SJSA1 (cell line): ENCODE results near the gene VOPP1. TPM values are rescaled to one million over a fixed set of nuclear protein-coding genes. Genes with fewer than 3 reads are reported as not detected.

Experiments
- DNase-seq, 2 experiments: peaks; one replicate each; pipeline ENCODE4 v3.0.0-alpha.2; 2015 to 2020; ENCODE audit warnings: low spot score in 2 of 2, low read depth in 1 of 2
- H3K27ac ChIP-seq: fragments of 250-450 bp; sonication (Bioruptor Pico); 2 replicates; pipeline ENCODE4 v1.5.1; 2020; ENCODE audit warnings: mild to moderate bottlenecking, moderate library complexity
- H3K27me3 ChIP-seq: fragments of 250-450 bp; sonication (Bioruptor Pico); replicated peaks from 2 replicates; pipeline ENCODE4 v1.5.1; 2020; ENCODE audit warnings: mild to moderate bottlenecking, moderate library complexity
- H3K36me3 ChIP-seq: fragments of 250-450 bp; sonication (Bioruptor Pico); 2 replicates; pipeline ENCODE4 v1.5.1; 2020; ENCODE audit warnings: mild to moderate bottlenecking
- H3K4me1 ChIP-seq: fragments of 250-450 bp; sonication (Bioruptor Pico); replicated peaks from 2 replicates; pipeline ENCODE4 v1.6.1; 2021; ENCODE audit warnings: mild to moderate bottlenecking
- H3K4me3 ChIP-seq: fragments of 250-450 bp; sonication (Bioruptor Pico); 2 replicates; pipeline ENCODE4 v1.5.1; 2020; ENCODE audit warnings: mild to moderate bottlenecking
- H3K9me3 ChIP-seq: fragments of 250-450 bp; sonication (Bioruptor Pico); replicated peaks from 2 replicates; pipeline ENCODE4 v1.5.1; 2020; ENCODE audit warnings: mild to moderate bottlenecking
- total RNA-seq: library from RNA; depleted of rRNA; stranded (reverse); fragments of >200 nt; shearing (Covaris generic); gene quantifications from 2 replicates; pipeline ENCODE4 v1.2.3, GENCODE V29; 2014

VOPP1 gene
- total RNA-seq, 1 experiment from 2014 or later, result 107 TPM

GRCh38 chr7:55526329-55526728, 46.0 kb downstream of the VOPP1 start:
- H3K9me3 ChIP-seq, result no peaks in the 10 kb centered on the region
- H3K27ac ChIP-seq, result no peak overlapping the region
- H3K4me1 ChIP-seq, result peaks cover 19% of the 10 kb centered on the region
- H3K4me3 ChIP-seq, result no peak overlapping the region
- no peaks in the 10 kb centered on the region for H3K27me3 ChIP-seq
- peaks cover 10% of the 10 kb centered on the region for H3K36me3 ChIP-seq
- DNase-seq, result no peak

- Histone ChIP-seq H3K4me1 (peaks cover 19% of the 10 kb centered on the region), H3K4me3 (no peak overlapping the region), H3K9me3 (no peaks in the 10 kb centered on the region), H3K27ac (no peak overlapping the region), H3K27me3 (no peaks in the 10 kb centered on the region), H3K36me3 (peaks cover 16% of the 10 kb centered on the region)
- DNase-seq, result no peak
Measured at GRCh38 chr7:55524558-55525310, 47.6 kb downstream of the VOPP1 start.

- Histone ChIP-seq H3K27me3 (no peaks in the 10 kb centered on the region), H3K36me3 (peaks cover 29% of the 10 kb centered on the region), H3K4me3 (no peak overlapping the region), H3K9me3 (no peaks in the 10 kb centered on the region), H3K4me1 (peaks cover 19% of the 10 kb centered on the region), H3K27ac (peak overlapping the region; percentile 37)
- peak in 1 of 2 experiments; percentile 42 for DNase-seq
Measured at GRCh38 chr7:55523366-55523765, 48.9 kb downstream of the VOPP1 start.

- Histone ChIP-seq H3K36me3 (peaks cover 41% of the 10 kb centered on the region), H3K27me3 (no peaks in the 10 kb centered on the region), H3K4me1 (peaks cover 19% of the 10 kb centered on the region), H3K27ac (no peak overlapping the region), H3K9me3 (no peaks in the 10 kb centered on the region), H3K4me3 (no peak overlapping the region)
- DNase-seq, result no peak
Measured at GRCh38 chr7:55521917-55522902, 50.1 kb downstream of the VOPP1 start.

GRCh38 chr7:55521512-55521911, 50.8 kb downstream of the VOPP1 start:
- Histone ChIP-seq H3K4me1 (peaks cover 19% of the 10 kb centered on the region), H3K9me3 (no peaks in the 10 kb centered on the region), H3K27ac (no peak overlapping the region), H3K27me3 (no peaks in the 10 kb centered on the region), H3K36me3 (peaks cover 44% of the 10 kb centered on the region), H3K4me3 (no peak overlapping the region)
- DNase-seq, result no peak

GRCh38 chr7:55520426-55521140, 51.7 kb downstream of the VOPP1 start:
- no peak for DNase-seq
- Histone ChIP-seq H3K4me3 (no peak overlapping the region), H3K27ac (no peak overlapping the region), H3K4me1 (peaks cover 19% of the 10 kb centered on the region), H3K27me3 (no peaks in the 10 kb centered on the region), H3K9me3 (no peaks in the 10 kb centered on the region), H3K36me3 (peaks cover 52% of the 10 kb centered on the region)

- Histone ChIP-seq H3K4me3 (no peak overlapping the region), H3K27me3 (no peaks in the 10 kb centered on the region), H3K27ac (no peak overlapping the region), H3K9me3 (no peaks in the 10 kb centered on the region), H3K4me1 (peaks cover 13% of the 10 kb centered on the region), H3K36me3 (peaks cover 64% of the 10 kb centered on the region)
- DNase-seq, result no peak
Measured at GRCh38 chr7:55518836-55519235, 53.5 kb downstream of the VOPP1 start.

GRCh38 chr7:55517936-55518689, 54.2 kb downstream of the VOPP1 start:
- H3K27ac ChIP-seq, result no peak overlapping the region
- no peaks in the 10 kb centered on the region for H3K27me3 ChIP-seq
- DNase-seq, result no peak

GRCh38 chr7:55517191-55517633, 55.1 kb downstream of the VOPP1 start:
- peaks cover 67% of the 10 kb centered on the region for H3K36me3 ChIP-seq
- H3K27me3 ChIP-seq, result no peaks in the 10 kb centered on the region
- no peaks in the 10 kb centered on the region for H3K9me3 ChIP-seq
- no peaks in the 10 kb centered on the region for H3K4me1 ChIP-seq
- no peak overlapping the region for H3K4me3 ChIP-seq
- no peak overlapping the region for H3K27ac ChIP-seq
- no peak for DNase-seq

More at GRCh38 chr7:55517936-55518689, 54.2 kb downstream of the VOPP1 start:
- Histone ChIP-seq H3K4me3 (no peak overlapping the region), H3K9me3 (no peaks in the 10 kb centered on the region), H3K36me3 (peaks cover 67% of the 10 kb centered on the region), H3K4me1 (peaks cover 6% of the 10 kb centered on the region)

GRCh38 chr7:55516409-55516808, 55.9 kb downstream of the VOPP1 start:
- H3K27me3 ChIP-seq, result no peaks in the 10 kb centered on the region
- no peak overlapping the region for H3K27ac ChIP-seq
- no peak overlapping the region for H3K4me3 ChIP-seq
- DNase-seq, result no peak
- no peaks in the 10 kb centered on the region for H3K9me3 ChIP-seq
- H3K36me3 ChIP-seq, result peaks cover 72% of the 10 kb centered on the region
- no peaks in the 10 kb centered on the region for H3K4me1 ChIP-seq

- Histone ChIP-seq H3K27ac (no peak overlapping the region), H3K36me3 (peaks cover 70% of the 10 kb centered on the region), H3K9me3 (no peaks in the 10 kb centered on the region), H3K27me3 (no peaks in the 10 kb centered on the region), H3K4me3 (no peak overlapping the region), H3K4me1 (no peaks in the 10 kb centered on the region)
- no peak for DNase-seq
Measured at GRCh38 chr7:55515569-55516279, 56.6 kb downstream of the VOPP1 start.

GRCh38 chr7:55514546-55515265, 57.6 kb downstream of the VOPP1 start:
- DNase-seq, result no peak
- Histone ChIP-seq H3K27me3 (no peaks in the 10 kb centered on the region), H3K4me1 (no peaks in the 10 kb centered on the region), H3K27ac (no peak overlapping the region), H3K4me3 (no peak overlapping the region), H3K36me3 (peaks cover 64% of the 10 kb centered on the region), H3K9me3 (no peaks in the 10 kb centered on the region)
